WERI-Rb-1 (cell line): ENCODE data around the gene MAPT.
"Not testable (repeated sequence)": the region's sequence is repeated elsewhere in the genome, so short reads cannot be mapped to it uniquely, and the experiment has no call there.

Source experiments
- DNase-seq: peaks from one replicate; pipeline ENCODE4 v3.0.0-alpha.2; 2020
- H3K27ac ChIP-seq: fragments of 250-450 bp; sonication (Bioruptor Pico); 2 replicates; pipeline ENCODE4 v1.5.1; 2020; ENCODE audit warnings: mild to moderate bottlenecking, moderate library complexity
- H3K27me3 ChIP-seq: fragments of 250-450 bp; sonication (Bioruptor Pico); 2 replicates; pipeline ENCODE4 v1.5.1; 2021; ENCODE audit warnings: mild to moderate bottlenecking, low read depth, moderate library complexity; ENCODE audit not compliant: insufficient read depth, severe bottlenecking
- H3K36me3 ChIP-seq: fragments of 250-450 bp; sonication (Bioruptor Pico); 2 replicates; pipeline ENCODE4 v1.5.1; 2020; ENCODE audit warnings: mild to moderate bottlenecking, moderate library complexity
- H3K4me3 ChIP-seq: 2 replicates; pipeline ENCODE4 v1.5.1; 2011; ENCODE audit warnings: low read depth, mild to moderate bottlenecking, control low read depth, low read length
- H3K9me3 ChIP-seq: fragments of 250-450 bp; sonication (Bioruptor Pico); 2 replicates; pipeline ENCODE4 v1.5.1; 2021; ENCODE audit warnings: mild to moderate bottlenecking, moderate library complexity; ENCODE audit not compliant: severe bottlenecking
- CTCF ChIP-seq: IDR thresholded peaks from 2 replicates; pipeline ENCODE4 v1.5.1; 2011; ENCODE audit warnings: low read depth, mild to moderate bottlenecking, control low read depth, inconsistent platforms, low read length

MAPT gene

GRCh38 chr17:45855691-45856336 lies 38.5 kb upstream of the MAPT start:
- Histone ChIP-seq H3K27me3 (no peaks in the 10 kb centered on the region), H3K9me3 (peaks cover 8% of the 10 kb centered on the region), H3K27ac (no peak overlapping the region), H3K4me3 (no peak overlapping the region), H3K36me3 (no peaks in the 10 kb centered on the region)
- no peak for DNase-seq
- TF ChIP-seq CTCF: no peak

- no peak for TF ChIP-seq CTCF
- peaks cover 11% of the 10 kb centered on the region for H3K9me3 ChIP-seq
- H3K36me3 ChIP-seq: no peaks in the 10 kb centered on the region
- no peak overlapping the region; the same call in 1 of the 2 replicates for H3K27ac ChIP-seq
- DNase-seq: no peak
- no peaks in the 10 kb centered on the region for H3K27me3 ChIP-seq
- no peak overlapping the region for H3K4me3 ChIP-seq
Observed at GRCh38 chr17:45857977-45858708, 36.2 kb upstream of the MAPT start.

- Histone ChIP-seq H3K4me3 (no peak overlapping the region), H3K27me3 (no peaks in the 10 kb centered on the region), H3K9me3 (peaks cover 2% of the 10 kb centered on the region), H3K27ac (no peak overlapping the region), H3K36me3 (no peaks in the 10 kb centered on the region)
- TF ChIP-seq CTCF: no peak
- DNase-seq: no peak
Observed at GRCh38 chr17:45861165-45861564, 33.2 kb upstream of the MAPT start.

GRCh38 chr17:45862127-45862526 lies 32.2 kb upstream of the MAPT start:
- not testable (repeated sequence) for H3K36me3 ChIP-seq, H3K27me3 ChIP-seq, H3K27ac ChIP-seq

GRCh38 chr17:45863857-45864654 lies 30.3 kb upstream of the MAPT start:
- Histone ChIP-seq H3K36me3 (no peaks in the 10 kb centered on the region), H3K27me3 (no peaks in the 10 kb centered on the region), H3K9me3 (peaks cover 2% of the 10 kb centered on the region), H3K27ac (no peak overlapping the region), H3K4me3 (no peak overlapping the region)
- TF ChIP-seq CTCF: no peak
- no peak for DNase-seq

More at GRCh38 chr17:45862127-45862526, 32.2 kb upstream of the MAPT start:
- H3K4me3 ChIP-seq, DNase-seq, H3K9me3 ChIP-seq: not testable (repeated sequence)

GRCh38 chr17:45867171-45867570 lies 27.2 kb upstream of the MAPT start:
- no peak for TF ChIP-seq CTCF
- H3K36me3 ChIP-seq: no peaks in the 10 kb centered on the region
- H3K27me3 ChIP-seq: no peaks in the 10 kb centered on the region
- peaks cover 2% of the 10 kb centered on the region for H3K9me3 ChIP-seq
- no peak for DNase-seq
- H3K27ac ChIP-seq: no peak overlapping the region
- H3K4me3 ChIP-seq: no peak overlapping the region
